ENCODE results near the gene BEND3.

BEND3 gene

DNA sequence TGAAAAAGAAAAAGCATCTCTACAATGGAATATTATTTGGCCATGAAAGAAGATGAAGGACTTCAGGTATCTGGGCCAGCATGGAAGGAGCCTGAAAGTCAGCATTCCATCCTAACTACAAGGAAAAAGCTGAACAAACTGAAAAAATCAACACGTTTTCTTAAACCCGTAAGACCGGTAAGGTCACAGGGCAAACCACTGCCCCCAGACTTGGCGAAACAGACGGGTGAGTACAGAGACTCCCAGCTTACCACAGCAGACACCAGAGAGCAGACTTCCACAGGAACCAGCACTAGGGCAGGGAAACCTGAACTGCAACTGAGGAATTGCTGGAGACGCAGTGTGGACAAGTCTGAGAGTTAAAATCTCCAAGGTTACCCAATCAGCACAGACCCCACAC is 31.4 kb downstream of the BEND3 start:
- Mint-ChIP-seq H3K9me3 (peaks cover 9% of the 10 kb centered on the region), H3K27ac (no peak overlapping the region), H3K4me3 (no peak overlapping the region), H3K27me3 (ENCODE audit: low read depth) (no peaks in the 10 kb centered on the region), H3K4me1 (ENCODE audit: low read depth) (peaks cover 38% of the 10 kb centered on the region), H3K36me3 (ENCODE audit: low read depth) (peaks cover 37% of the 10 kb centered on the region)
- DNase-seq (ENCODE audit: low spot score): no peak

DNA sequence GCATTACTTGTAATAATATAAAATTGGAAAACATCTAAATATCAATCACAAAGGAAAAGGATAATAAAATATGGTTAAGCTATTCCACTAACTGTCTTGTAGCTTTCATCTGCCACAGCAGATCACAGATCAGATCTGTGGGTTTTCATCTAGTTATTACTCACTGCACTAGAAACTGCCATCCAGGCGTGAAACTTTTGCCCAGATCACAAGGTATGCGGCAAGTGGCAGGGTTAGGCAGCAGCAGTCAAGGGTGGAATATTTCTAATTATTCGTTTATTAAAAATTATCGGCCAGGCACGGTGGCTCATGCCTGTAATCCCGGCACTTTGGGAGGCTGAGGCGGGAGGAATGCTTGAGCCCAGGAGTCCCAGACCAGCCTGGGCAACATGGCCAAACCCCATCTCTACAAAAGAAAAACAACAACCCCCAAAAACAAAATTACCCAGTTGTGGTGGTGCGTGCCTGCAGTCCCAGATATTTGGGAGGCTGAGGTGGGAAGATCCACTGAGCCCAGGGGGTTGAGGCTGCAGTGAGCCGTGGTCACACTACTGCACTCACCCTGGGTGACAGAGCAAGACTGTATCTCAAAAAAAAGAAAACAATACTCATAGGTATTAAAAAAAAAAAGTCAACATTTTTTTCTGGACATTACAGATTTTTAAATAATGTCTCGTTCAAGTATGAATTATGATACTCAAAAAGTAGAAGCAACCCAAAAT is 32.1 kb downstream of the BEND3 start:
- Mint-ChIP-seq H3K4me3 (peak overlapping the region; percentile 35), H3K9me3 (peaks cover 9% of the 10 kb centered on the region), H3K27me3 (ENCODE audit: low read depth) (no peaks in the 10 kb centered on the region), H3K36me3 (ENCODE audit: low read depth) (peaks cover 33% of the 10 kb centered on the region), H3K4me1 (ENCODE audit: low read depth) (peaks cover 34% of the 10 kb centered on the region), H3K27ac (peak overlapping the region; percentile 50)
- peak; percentile 33 for DNase-seq (ENCODE audit: low spot score)

DNA sequence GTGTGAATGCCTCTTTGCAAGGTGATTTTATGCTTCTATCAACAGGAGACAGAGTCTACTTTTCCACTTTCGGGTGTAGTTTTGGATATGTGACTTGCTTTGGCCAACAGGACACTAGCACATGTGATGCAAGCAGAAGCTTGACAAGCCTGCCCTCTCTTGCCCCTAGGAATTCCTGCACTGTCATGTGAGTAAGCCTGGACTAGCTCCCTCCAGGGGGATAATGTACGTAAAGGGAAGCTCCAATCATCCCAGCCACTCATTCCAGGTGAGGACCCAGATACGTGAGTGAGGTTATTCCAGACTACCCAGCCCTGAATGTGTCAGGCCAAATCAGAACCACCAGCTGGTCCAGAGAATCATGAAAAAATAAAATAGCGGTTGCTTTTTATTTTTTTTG is 33.3 kb downstream of the BEND3 start:
- H3K4me1 Mint-ChIP-seq (ENCODE audit: low read depth): peaks cover 33% of the 10 kb centered on the region
- H3K9me3 Mint-ChIP-seq: peaks cover 9% of the 10 kb centered on the region
- H3K4me3 Mint-ChIP-seq: no peak overlapping the region
- DNase-seq (ENCODE audit: low spot score): no peak
- H3K27ac Mint-ChIP-seq: peak overlapping the region; percentile 8
- H3K36me3 Mint-ChIP-seq (ENCODE audit: low read depth): peaks cover 27% of the 10 kb centered on the region
- H3K27me3 Mint-ChIP-seq (ENCODE audit: low read depth): no peaks in the 10 kb centered on the region

DNA sequence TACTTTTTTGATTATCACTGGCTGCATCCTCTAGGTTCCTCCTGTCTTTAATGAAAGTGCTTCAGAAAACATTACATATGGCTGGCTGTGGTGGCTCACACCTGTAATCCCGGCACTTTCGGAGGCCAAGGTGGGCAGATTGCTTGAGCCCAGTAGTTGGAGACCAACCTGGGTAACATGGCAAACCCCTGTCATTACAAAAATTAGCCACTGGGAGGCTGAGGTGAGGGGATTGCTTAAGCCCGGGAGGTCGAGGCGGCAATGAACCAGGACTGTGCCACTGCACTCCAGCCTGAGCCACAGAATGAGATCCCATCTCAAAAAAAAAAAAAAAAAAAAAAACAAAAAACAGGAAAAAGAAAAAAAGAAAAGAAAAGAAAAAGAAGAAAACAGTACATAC is 35.3 kb downstream of the BEND3 start:
- H3K4me3 Mint-ChIP-seq: no peak overlapping the region
- peaks cover 9% of the 10 kb centered on the region for H3K9me3 Mint-ChIP-seq
- no peak for DNase-seq (ENCODE audit: low spot score)
- peaks cover 19% of the 10 kb centered on the region for H3K36me3 Mint-ChIP-seq (ENCODE audit: low read depth)
- H3K27me3 Mint-ChIP-seq (ENCODE audit: low read depth): no peaks in the 10 kb centered on the region
- H3K4me1 Mint-ChIP-seq (ENCODE audit: low read depth): peaks cover 35% of the 10 kb centered on the region
- H3K27ac Mint-ChIP-seq: no peak overlapping the region

DNA sequence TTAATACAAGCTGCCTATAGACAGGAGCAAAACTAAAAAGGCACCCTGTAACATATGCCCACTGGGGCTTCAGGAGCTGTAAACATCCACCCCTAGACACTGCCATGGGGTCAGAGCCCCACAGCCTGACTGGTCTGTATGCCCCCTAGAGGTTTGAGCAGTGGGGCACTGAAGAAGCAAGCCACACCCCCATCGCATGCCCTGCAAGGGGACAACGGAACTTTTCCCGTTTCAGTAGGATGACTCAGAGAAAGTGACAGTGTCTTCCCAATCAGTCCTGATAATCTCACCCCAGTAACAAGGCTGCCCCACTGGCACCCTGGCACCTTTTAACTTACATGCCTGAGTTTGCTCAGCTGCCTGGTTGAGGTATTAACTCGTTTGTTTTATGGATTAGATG is 35.9 kb downstream of the BEND3 start:
- H3K36me3 Mint-ChIP-seq (ENCODE audit: low read depth): peaks cover 13% of the 10 kb centered on the region
- H3K27ac Mint-ChIP-seq: no peak overlapping the region
- DNase-seq (ENCODE audit: low spot score): no peak
- H3K4me1 Mint-ChIP-seq (ENCODE audit: low read depth): peaks cover 35% of the 10 kb centered on the region
- H3K4me3 Mint-ChIP-seq: no peak overlapping the region
- peaks cover 6% of the 10 kb centered on the region for H3K9me3 Mint-ChIP-seq
- no peaks in the 10 kb centered on the region for H3K27me3 Mint-ChIP-seq (ENCODE audit: low read depth)

DNA sequence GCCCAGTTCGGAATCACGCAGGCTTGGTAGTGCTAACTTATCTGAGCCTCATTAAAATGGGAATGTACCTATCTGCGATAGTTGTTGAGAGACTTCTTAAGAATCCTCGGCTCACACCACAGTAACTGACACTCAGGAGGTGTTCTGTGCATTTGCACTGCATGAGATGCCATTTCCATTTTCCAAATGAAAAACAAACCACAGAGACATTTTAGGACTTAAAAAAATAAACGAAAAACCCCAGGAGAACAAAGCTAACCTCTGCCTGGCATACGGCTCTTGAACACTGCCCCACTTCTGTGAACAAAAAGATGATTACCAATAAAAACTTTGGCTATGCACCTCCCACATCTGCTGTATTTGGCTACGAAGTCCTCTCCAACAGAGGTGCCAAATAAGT is 37.6 kb downstream of the BEND3 start:
- H3K4me3 Mint-ChIP-seq: no peak overlapping the region
- H3K36me3 Mint-ChIP-seq (ENCODE audit: low read depth): peaks cover 4% of the 10 kb centered on the region

DNA sequence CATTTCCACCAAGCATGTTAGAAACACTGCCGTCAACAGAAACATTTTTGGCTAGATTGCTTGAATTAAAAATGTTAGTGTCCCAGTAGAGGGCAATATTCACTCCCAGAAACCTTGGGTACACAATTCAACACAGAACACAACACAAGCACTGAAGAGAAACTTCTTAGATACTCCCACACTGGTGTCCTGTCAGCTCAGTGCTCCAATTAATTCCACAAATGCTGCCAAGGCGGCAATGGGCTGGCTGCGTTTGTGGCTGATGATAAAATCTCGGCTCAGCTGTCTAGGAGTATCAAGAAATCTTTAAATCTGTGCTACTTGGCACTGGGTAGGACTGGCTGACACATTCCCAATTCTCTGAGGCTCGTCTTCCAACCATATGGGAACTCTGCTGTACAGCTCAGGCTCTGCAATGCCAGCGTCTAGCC is 39.3 kb downstream of the BEND3 start:
- no peak for DNase-seq (ENCODE audit: low spot score)
- H3K9me3 Mint-ChIP-seq: no peaks in the 10 kb centered on the region
- peaks cover 12% of the 10 kb centered on the region for H3K4me1 Mint-ChIP-seq (ENCODE audit: low read depth)
- no peaks in the 10 kb centered on the region for H3K27me3 Mint-ChIP-seq (ENCODE audit: low read depth)
- peaks cover 1% of the 10 kb centered on the region for H3K36me3 Mint-ChIP-seq (ENCODE audit: low read depth)
- H3K4me3 Mint-ChIP-seq: no peak overlapping the region
- no peak overlapping the region for H3K27ac Mint-ChIP-seq

More for the DNA sequence above, 37.6 kb downstream of the BEND3 start:
- no peak overlapping the region for H3K27ac Mint-ChIP-seq
- no peak for DNase-seq (ENCODE audit: low spot score)
- no peaks in the 10 kb centered on the region for H3K27me3 Mint-ChIP-seq (ENCODE audit: low read depth)
- H3K4me1 Mint-ChIP-seq (ENCODE audit: low read depth): peaks cover 26% of the 10 kb centered on the region
- no peaks in the 10 kb centered on the region for H3K9me3 Mint-ChIP-seq

DNA sequence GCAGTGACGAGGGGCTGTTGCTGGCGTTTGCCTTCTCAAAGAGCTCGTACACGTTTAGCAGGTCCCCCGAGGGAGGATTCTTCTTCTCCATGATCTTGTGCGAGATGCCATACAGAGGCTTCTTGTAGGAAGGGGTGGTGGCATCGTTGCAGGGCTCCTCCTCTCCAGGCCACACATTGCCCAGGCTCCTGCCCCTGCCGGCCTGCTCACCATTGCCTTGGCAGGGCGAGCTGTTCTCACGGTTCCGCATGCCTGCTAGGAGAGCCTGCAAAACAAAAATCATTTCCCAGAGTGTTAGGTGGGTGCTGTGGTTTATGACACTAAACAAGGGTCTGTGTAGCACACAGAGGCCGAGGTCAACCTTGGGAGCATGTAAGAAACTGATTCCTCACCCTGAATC is 44.6 kb downstream of the BEND3 start:
- H3K9me3 Mint-ChIP-seq: no peaks in the 10 kb centered on the region
- H3K36me3 Mint-ChIP-seq (ENCODE audit: low read depth): peaks cover 3% of the 10 kb centered on the region
- DNase-seq (ENCODE audit: low spot score): no peak

DNA sequence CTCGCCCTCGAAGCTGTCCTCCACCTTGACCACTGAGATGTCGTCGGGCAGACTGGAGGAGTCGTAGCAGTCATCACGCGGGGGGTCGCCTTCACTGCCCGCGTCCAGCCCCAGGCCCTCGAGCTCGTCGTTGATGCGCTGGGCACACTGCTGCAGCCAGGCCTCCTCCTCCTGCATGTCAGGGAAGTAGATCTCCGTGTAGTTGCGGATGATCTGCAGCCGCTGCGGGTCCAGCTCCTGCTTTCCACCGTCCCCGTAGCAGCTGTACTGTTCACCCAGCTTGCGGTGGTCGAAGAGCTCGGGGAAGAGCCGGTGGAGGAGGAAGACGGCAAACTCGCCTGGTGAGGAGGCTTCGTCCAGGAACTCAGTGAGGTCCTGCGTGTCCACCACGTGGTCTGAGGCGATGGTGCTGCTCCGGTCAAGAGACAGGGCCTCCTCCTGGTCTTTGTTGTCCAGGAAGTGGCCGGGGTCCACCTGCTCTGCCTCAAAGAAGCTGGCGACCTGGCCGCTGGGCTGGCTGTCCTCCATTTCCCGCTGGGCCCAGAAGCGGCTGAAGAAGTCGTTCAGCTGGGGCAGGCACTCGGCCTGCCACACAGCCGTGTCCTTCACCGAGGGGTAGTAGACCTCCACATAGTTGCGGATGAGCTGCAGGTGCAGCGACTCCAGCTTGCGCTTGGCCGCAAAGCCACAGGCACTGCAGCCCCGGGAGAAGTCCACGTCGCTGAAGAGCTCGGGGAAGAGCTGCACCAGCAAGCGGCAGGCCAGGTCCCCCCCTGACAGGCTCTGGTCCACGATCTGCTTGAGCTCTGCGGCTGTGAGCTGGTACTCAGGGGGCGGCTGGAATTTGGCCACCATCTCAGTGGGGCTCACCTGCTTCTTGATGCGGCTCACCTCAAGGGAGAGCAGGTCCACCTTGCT is 45.4 kb downstream of the BEND3 start:
- H3K4me3 Mint-ChIP-seq: no peak overlapping the region
- no peak overlapping the region for H3K27ac Mint-ChIP-seq
- H3K36me3 Mint-ChIP-seq (ENCODE audit: low read depth): peaks cover 3% of the 10 kb centered on the region
- H3K4me1 Mint-ChIP-seq (ENCODE audit: low read depth): peaks cover 22% of the 10 kb centered on the region
- no peaks in the 10 kb centered on the region for H3K27me3 Mint-ChIP-seq (ENCODE audit: low read depth)
- DNase-seq (ENCODE audit: low spot score): no peak
- H3K9me3 Mint-ChIP-seq: no peaks in the 10 kb centered on the region

More for the DNA sequence above, 44.6 kb downstream of the BEND3 start:
- no peaks in the 10 kb centered on the region for H3K27me3 Mint-ChIP-seq (ENCODE audit: low read depth)
- H3K4me1 Mint-ChIP-seq (ENCODE audit: low read depth): peaks cover 15% of the 10 kb centered on the region
- no peak overlapping the region for H3K27ac Mint-ChIP-seq
- H3K4me3 Mint-ChIP-seq: no peak overlapping the region

DNA sequence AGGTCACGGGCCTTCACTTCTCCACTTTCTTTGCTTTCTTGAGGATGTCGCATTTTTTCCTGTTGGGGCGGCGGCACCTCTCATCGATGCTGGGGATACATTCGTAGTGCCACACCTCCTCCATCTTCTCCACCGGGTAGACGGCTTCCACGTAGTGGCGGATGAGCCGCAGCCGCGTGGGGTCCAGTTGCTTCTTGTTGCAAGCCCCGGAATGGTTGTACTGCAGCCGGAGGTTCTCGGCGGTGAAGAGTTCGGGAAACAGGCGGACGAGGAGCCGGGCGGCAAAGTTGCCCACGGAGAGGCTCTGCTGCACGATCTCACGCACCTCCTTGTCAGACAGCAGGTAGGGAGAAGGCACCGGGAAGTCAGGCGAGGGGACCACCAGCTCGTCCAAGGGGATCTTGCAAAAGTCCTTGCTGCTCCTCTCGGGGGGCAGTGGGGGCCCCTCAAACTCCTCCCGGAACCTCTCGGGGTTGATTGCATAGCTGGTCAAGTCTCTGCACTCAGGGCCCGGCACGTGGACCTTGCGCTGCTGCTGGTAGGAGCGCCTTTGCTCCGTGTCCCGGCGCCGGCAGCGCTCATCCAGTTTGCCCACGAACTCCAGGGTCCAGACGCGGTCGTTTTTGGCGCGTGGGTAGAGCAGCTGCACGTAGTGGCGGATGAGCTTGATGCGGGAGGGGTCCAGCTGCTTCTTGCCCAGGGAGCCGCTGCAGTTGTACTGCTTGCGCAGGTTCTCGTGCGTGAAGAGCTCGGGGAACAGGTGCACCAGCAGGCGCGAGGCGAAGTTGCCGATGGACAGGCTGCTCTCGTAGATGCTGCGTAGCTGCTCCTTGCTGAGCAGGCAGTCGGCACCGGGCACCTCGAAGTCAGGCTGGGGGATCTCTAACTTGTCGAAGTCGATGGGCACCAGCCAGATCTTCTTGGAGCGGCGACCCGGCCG is 46.4 kb downstream of the BEND3 start:
- peaks cover 3% of the 10 kb centered on the region for H3K36me3 Mint-ChIP-seq (ENCODE audit: low read depth)
- no peaks in the 10 kb centered on the region for H3K9me3 Mint-ChIP-seq
- no peaks in the 10 kb centered on the region for H3K27me3 Mint-ChIP-seq (ENCODE audit: low read depth)
- DNase-seq (ENCODE audit: low spot score): no peak
- peaks cover 28% of the 10 kb centered on the region for H3K4me1 Mint-ChIP-seq (ENCODE audit: low read depth)
- no peak overlapping the region for H3K4me3 Mint-ChIP-seq
- H3K27ac Mint-ChIP-seq: no peak overlapping the region

DNA sequence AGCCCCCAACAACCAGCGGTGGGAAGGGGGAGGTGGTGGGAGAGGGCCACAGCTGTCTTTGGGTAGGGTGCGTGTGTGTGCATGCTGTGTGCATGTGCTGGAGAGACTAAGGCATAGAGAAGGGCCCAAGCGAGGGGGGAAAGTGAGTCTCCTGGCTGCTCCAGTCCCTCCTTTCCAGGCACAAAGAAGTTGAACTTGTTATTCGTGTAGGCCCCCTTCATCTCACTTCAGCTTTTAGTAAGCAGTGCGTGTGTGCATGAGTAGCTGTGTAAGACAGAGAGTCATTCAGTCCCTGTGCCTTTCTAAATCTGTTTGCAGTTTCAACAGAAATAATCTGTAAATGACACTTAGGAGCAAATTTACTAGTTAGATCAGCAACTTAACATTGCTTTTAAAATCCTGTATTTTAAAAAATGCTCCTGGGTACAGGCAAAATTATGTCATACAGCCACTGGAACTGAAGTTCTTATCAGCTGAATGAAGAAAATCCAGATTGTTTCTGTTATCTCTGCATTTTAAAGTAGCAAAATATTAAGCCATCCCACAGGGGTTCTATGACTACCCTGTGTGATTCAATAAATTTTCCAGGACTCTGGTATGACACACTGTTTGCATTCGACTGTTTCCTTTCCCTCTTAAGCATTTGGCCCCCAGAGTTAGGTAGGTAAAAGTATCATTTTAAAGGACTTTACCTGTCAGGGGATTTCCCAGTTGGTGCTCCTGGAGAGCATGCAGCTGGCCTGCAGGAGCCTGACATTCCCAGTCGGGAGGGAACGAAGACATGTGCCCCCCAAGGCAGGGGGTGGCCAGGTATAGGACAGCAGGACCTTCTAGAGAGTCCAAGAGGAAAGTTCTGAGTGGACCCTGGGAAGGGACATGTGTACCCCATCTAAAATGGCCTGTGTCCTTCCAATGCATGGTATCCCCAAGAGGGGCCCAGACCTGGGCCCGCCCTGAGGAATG is 48.3 kb downstream of the BEND3 start:
- Mint-ChIP-seq H3K27ac (peak overlapping the region; percentile 68), H3K4me1 (ENCODE audit: low read depth) (peaks cover 45% of the 10 kb centered on the region), H3K4me3 (no peak overlapping the region), H3K27me3 (ENCODE audit: low read depth) (no peaks in the 10 kb centered on the region), H3K36me3 (ENCODE audit: low read depth) (peaks cover 4% of the 10 kb centered on the region), H3K9me3 (no peaks in the 10 kb centered on the region)
- DNase-seq (ENCODE audit: low spot score): peak; percentile 63

DNA sequence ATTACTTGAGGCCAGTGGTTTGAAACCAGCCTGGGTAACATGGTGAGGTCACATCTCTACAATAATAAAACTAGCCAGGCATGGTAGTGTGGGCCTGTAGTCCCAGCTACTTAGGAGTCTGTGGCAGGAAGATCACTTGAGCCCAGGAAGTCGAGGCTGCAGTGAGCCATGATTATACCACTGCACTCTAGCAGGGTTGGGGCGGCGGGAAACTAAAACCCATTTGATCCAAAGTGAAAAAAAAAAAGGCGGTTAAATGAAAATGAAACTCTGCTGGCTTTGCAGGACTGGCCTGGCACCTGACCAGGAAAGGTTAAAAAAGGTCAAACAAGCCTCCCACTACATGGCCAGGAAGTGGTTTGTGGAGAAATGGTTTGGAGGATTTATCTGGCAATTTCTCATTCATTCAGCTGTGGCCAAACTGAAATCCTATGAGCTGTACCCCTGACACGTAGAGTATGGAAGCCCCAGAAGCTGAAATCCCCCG is 50.7 kb downstream of the BEND3 start:
- H3K4me3 Mint-ChIP-seq: peak overlapping the region; percentile 61

More for the DNA sequence above, 50.7 kb downstream of the BEND3 start:
- Mint-ChIP-seq H3K9me3 (no peaks in the 10 kb centered on the region), H3K4me1 (ENCODE audit: low read depth) (peaks cover 62% of the 10 kb centered on the region), H3K36me3 (ENCODE audit: low read depth) (peaks cover 4% of the 10 kb centered on the region), H3K27me3 (ENCODE audit: low read depth) (no peaks in the 10 kb centered on the region), H3K27ac (peak overlapping the region; percentile 79)
- peak; percentile 73 for DNase-seq (ENCODE audit: low spot score)
